ENCODE results near the gene HBG1. TPM values are rescaled to one million over a fixed set of nuclear protein-coding genes. Genes with fewer than 3 reads are reported as not detected.

The HBG1 gene
- polyA plus RNA-seq, 3 donors = not detected

DNA sequence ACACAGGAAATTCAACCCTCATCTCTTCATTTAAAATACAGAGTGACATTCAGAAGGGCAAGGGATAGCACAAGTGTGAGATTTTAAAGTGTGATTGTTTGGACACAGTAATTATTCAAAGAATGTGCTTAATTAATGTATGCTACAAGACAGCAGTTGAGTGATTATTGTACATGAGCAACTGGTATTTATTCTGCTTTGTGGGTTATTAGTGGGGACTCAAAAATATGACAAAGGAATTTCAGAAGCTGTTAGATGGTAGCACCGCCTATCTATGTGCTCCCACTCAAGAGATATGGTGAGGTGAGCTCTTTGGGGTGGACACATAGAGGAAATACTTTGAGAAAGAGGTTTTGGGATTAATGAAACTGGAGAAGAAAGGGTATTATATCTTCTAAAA, 9.6 kb downstream of the HBG1 start:
- no peak for DNase-seq
- intact Hi-C loops (cut with micrococcal nuclease) = no loop called here
- H3K27me3 Mint-ChIP-seq (ENCODE audit: low read depth in 3 of 3) = peaks cover 0 to 2% (median 0%) of the 10 kb centered on the region in 3 donors
- no peaks in the 10 kb centered on the region for H3K36me3 ChIP-seq (replicated peaks in 1 of 2; ENCODE audit: control insufficient read depth in 1 of 2, insufficient read depth in 2 of 2, low read length in 2 of 2)
- H3K4me1 Mint-ChIP-seq = no peaks in the 10 kb centered on the region
- no peaks in the 10 kb centered on the region for H3K36me3 Mint-ChIP-seq
- no peak overlapping the region for H3K9ac ChIP-seq (ENCODE audit: insufficient read depth, low read length, poor library complexity, severe bottlenecking)
- TF ChIP-seq, protein P1, sequence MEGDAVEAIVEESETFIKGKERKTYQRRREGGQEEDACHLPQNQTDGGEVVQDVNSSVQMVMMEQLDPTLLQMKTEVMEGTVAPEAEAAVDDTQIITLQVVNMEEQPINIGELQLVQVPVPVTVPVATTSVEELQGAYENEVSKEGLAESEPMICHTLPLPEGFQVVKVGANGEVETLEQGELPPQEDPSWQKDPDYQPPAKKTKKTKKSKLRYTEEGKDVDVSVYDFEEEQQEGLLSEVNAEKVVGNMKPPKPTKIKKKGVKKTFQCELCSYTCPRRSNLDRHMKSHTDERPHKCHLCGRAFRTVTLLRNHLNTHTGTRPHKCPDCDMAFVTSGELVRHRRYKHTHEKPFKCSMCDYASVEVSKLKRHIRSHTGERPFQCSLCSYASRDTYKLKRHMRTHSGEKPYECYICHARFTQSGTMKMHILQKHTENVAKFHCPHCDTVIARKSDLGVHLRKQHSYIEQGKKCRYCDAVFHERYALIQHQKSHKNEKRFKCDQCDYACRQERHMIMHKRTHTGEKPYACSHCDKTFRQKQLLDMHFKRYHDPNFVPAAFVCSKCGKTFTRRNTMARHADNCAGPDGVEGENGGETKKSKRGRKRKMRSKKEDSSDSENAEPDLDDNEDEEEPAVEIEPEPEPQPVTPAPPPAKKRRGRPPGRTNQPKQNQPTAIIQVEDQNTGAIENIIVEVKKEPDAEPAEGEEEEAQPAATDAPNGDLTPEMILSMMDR (IDR thresholded peaks at IDR 0.05) = no peak
- no peak overlapping the region for H3K4me3 ChIP-seq (replicated peaks in 1 of 3; ENCODE audit: low read depth in 2 of 3, low read length in 3 of 3)
- H3K4me3 Mint-ChIP-seq = no peak overlapping the region
- no peaks in the 10 kb centered on the region for H3K27me3 ChIP-seq (ENCODE audit: control insufficient read depth in 2 of 2, insufficient read depth in 2 of 2, low read length in 2 of 2)
- H3K79me2 ChIP-seq (ENCODE audit: insufficient read depth, low read length) = no peaks in the 10 kb centered on the region
- H3K4me1 ChIP-seq (ENCODE audit: control insufficient read depth in 1 of 2, insufficient read depth in 2 of 2, low read length in 2 of 2) = no peaks in the 10 kb centered on the region
- WGBS (ENCODE audit: insufficient coverage) = no CpG with 5 or more reads among the region's 1 CpG
- peaks cover 0 to 2% (median 0%) of the 10 kb centered on the region in 7 donors for H3K9me3 Mint-ChIP-seq
- H3K4me2 ChIP-seq (replicated peaks; ENCODE audit: extremely low read depth, low read length, poor library complexity, severe bottlenecking) = no peak overlapping the region
- no peaks in the 10 kb centered on the region for H3K9me3 ChIP-seq (replicated peaks in 1 of 2; ENCODE audit: control insufficient read depth in 1 of 2, insufficient read depth in 1 of 2, low read length in 2 of 2)
- no peak overlapping the region for H3K27ac ChIP-seq (ENCODE audit: low read depth in 1 of 2, low read length in 2 of 2)
- no peak overlapping the region for H3K27ac Mint-ChIP-seq
- H4K20me1 ChIP-seq (ENCODE audit: insufficient read depth, low read length) = no peaks in the 10 kb centered on the region
- no peak overlapping the region for H2AFZ ChIP-seq (ENCODE audit: insufficient read depth, low read depth, low read length, poor library complexity, severe bottlenecking)

DNA sequence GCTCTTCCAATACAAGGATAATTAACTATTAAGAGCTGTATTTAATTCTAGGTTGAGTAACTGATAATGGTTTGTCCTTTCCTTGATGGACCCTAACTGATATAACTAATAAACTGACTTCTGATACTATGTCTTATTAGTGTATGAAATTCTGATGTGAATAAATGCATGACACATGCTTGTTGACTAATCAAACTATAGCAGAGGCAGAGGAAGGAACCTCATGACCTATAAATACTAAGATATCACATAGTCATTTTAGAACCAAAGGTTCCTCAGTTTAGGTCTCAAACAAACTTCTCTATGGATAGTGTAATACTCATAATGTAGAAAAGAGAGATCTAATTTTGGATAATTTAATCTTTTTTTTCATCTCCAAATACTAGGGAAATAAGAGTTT, 10.6 kb downstream of the HBG1 start:
- Mint-ChIP-seq H3K36me3 (no peaks in the 10 kb centered on the region), H3K27me3 (ENCODE audit: low read depth in 3 of 3) (peaks cover 0 to 2% (median 1%) of the 10 kb centered on the region in 3 donors), H3K4me3 (no peak overlapping the region), H3K27ac (no peak overlapping the region), H3K9me3 (peaks cover 0 to 1% (median 0%) of the 10 kb centered on the region in 7 donors), H3K4me1 (peaks cover 6% of the 10 kb centered on the region)
- H3K79me2 ChIP-seq (ENCODE audit: insufficient read depth, low read length) = no peaks in the 10 kb centered on the region
- no peaks in the 10 kb centered on the region for H3K4me1 ChIP-seq (ENCODE audit: control insufficient read depth in 1 of 2, insufficient read depth in 2 of 2, low read length in 2 of 2)
- intact Hi-C loops (cut with micrococcal nuclease) = no loop called here
- no peak overlapping the region for H3K4me3 ChIP-seq (replicated peaks in 1 of 3; ENCODE audit: low read depth in 2 of 3, low read length in 3 of 3)
- no peak overlapping the region for H3K4me2 ChIP-seq (replicated peaks; ENCODE audit: extremely low read depth, low read length, poor library complexity, severe bottlenecking)
- H3K27me3 ChIP-seq (ENCODE audit: control insufficient read depth in 2 of 2, insufficient read depth in 2 of 2, low read length in 2 of 2) = no peaks in the 10 kb centered on the region
- H3K36me3 ChIP-seq (replicated peaks in 1 of 2; ENCODE audit: control insufficient read depth in 1 of 2, insufficient read depth in 2 of 2, low read length in 2 of 2) = no peaks in the 10 kb centered on the region
- no peak for DNase-seq
- TF ChIP-seq, protein P1 (IDR thresholded peaks at IDR 0.05) = no peak
- H3K9me3 ChIP-seq (replicated peaks in 1 of 2; ENCODE audit: control insufficient read depth in 1 of 2, insufficient read depth in 1 of 2, low read length in 2 of 2) = no peaks in the 10 kb centered on the region
- no peak overlapping the region for H3K9ac ChIP-seq (ENCODE audit: insufficient read depth, low read length, poor library complexity, severe bottlenecking)
- no peak overlapping the region for H2AFZ ChIP-seq (ENCODE audit: insufficient read depth, low read depth, low read length, poor library complexity, severe bottlenecking)
- H3K27ac ChIP-seq (ENCODE audit: low read depth in 1 of 2, low read length in 2 of 2) = no peak overlapping the region
- H4K20me1 ChIP-seq (ENCODE audit: insufficient read depth, low read length) = no peaks in the 10 kb centered on the region
